Caco-2 (cell line): ENCODE data around the gene C1QTNF8. TPM values are rescaled to one million over a fixed set of nuclear protein-coding genes. Genes with fewer than 3 reads are reported as not detected.

Experiments
- BruUV-seq: library from RNA; stranded (reverse); fragments of 400-500 nt; replicated peaks from 2 replicates; lab custom pipeline; 2021; lab: Mats Ljungman, UMichigan
- CTCF ChIA-PET: fragments of 300-600 bp; sonication (Branson Sonifier 250); formaldehyde crosslinking; loops from one replicate; lab custom pipeline; 2022; ENCODE audit warnings: antibody characterized with exemption; lab: Charles Lee
- POLR2A ChIA-PET: fragments of 300-600 bp; sonication (Branson Sonifier 250); formaldehyde crosslinking; loops from one replicate; lab custom pipeline; 2022; ENCODE audit warnings: antibody characterized with exemption; lab: Charles Lee
- DNase-seq, 2 experiments: peaks; one replicate each; pipeline versions ENCODE4 v3.0.0 to v3.0.0-alpha.2; 2020 to 2022
- H3K27me3 ChIP-seq: replicated peaks from 2 replicates; pipeline ENCODE4 v1.6.0; 2011; ENCODE audit warnings: low read length; ENCODE audit not compliant: control insufficient read depth, insufficient read depth
- H3K36me3 ChIP-seq: 2 replicates; pipeline ENCODE4 v1.5.1; 2011; ENCODE audit warnings: low read length; ENCODE audit not compliant: control insufficient read depth, insufficient read depth
- H3K4me1 ChIP-seq: fragments of 250-450 bp; sonication (Bioruptor Pico); 2 replicates; pipeline ENCODE4 v1.5.1; 2020; ENCODE audit warnings: mild to moderate bottlenecking
- H3K4me3 ChIP-seq: 2 replicates; pipeline ENCODE4 v1.5.1; 2011; ENCODE audit warnings: low read depth, mild to moderate bottlenecking, control low read depth, low read length
- H3K9me3 ChIP-seq: fragments of 250-450 bp; sonication (Bioruptor Pico); 2 replicates; pipeline ENCODE4 v1.5.1; 2020; ENCODE audit warnings: mild to moderate bottlenecking, moderate library complexity
- H3K27ac Mint-ChIP-seq: one replicate; pipeline ENCODE4 v1.8.0; 2022; ENCODE audit warnings: mixed read lengths; ENCODE audit not compliant: unreplicated experiment
- H3K27me3 Mint-ChIP-seq: one replicate; pipeline ENCODE4 v1.8.0; 2022; ENCODE audit warnings: mixed read lengths; ENCODE audit not compliant: insufficient read depth, unreplicated experiment
- H3K36me3 Mint-ChIP-seq: one replicate; pipeline ENCODE4 v1.8.0; 2022; ENCODE audit warnings: mild to moderate bottlenecking, mixed read lengths; ENCODE audit not compliant: insufficient read depth, unreplicated experiment
- H3K4me1 Mint-ChIP-seq: one replicate; pipeline ENCODE4 v1.8.0; 2022; ENCODE audit warnings: low read depth, mixed read lengths; ENCODE audit not compliant: unreplicated experiment
- H3K4me3 Mint-ChIP-seq: one replicate; pipeline ENCODE4 v1.8.0; 2022; ENCODE audit warnings: mild to moderate bottlenecking, moderate library complexity, mixed read lengths; ENCODE audit not compliant: unreplicated experiment
- H3K9me3 Mint-ChIP-seq: one replicate; pipeline ENCODE4 v1.8.0; 2022; ENCODE audit warnings: mixed read lengths; ENCODE audit not compliant: unreplicated experiment
- intact Hi-C: fragments of 100-400 bp; cut with micrococcal nuclease; formaldehyde crosslinking; loops from one replicate; pipeline ENCODE4 v1.10.0; 2022; ENCODE audit not compliant: unreplicated experiment
- total RNA-seq: library from RNA; stranded (reverse); gene quantifications from 2 replicates; pipeline ENCODE4 v1.2.3, GENCODE V29; 2022
- TF ChIP-seq, protein P1 (sequence below), 2 experiments: fragments of 200-600 bp in 1 of 2; IDR thresholded peaks; 1 replicate in 1 of 2; 2 replicates in 1 of 2; pipeline versions ENCODE4 v1.5.1 to v1.8.0; 2011 to 2022; ENCODE audit warnings: antibody characterized with exemption in 1 of 2, control low read depth in 1 of 2, inconsistent platforms in 1 of 2, low read depth in 1 of 2, low read length in 1 of 2, mild to moderate bottlenecking in 1 of 2, moderate library complexity in 1 of 2; ENCODE audit not compliant: insufficient read depth in 1 of 2, severe bottlenecking in 1 of 2, unreplicated experiment in 1 of 2

C1QTNF8 gene
- total RNA-seq, 1 experiment from 2014 or later = not detected

DNA sequence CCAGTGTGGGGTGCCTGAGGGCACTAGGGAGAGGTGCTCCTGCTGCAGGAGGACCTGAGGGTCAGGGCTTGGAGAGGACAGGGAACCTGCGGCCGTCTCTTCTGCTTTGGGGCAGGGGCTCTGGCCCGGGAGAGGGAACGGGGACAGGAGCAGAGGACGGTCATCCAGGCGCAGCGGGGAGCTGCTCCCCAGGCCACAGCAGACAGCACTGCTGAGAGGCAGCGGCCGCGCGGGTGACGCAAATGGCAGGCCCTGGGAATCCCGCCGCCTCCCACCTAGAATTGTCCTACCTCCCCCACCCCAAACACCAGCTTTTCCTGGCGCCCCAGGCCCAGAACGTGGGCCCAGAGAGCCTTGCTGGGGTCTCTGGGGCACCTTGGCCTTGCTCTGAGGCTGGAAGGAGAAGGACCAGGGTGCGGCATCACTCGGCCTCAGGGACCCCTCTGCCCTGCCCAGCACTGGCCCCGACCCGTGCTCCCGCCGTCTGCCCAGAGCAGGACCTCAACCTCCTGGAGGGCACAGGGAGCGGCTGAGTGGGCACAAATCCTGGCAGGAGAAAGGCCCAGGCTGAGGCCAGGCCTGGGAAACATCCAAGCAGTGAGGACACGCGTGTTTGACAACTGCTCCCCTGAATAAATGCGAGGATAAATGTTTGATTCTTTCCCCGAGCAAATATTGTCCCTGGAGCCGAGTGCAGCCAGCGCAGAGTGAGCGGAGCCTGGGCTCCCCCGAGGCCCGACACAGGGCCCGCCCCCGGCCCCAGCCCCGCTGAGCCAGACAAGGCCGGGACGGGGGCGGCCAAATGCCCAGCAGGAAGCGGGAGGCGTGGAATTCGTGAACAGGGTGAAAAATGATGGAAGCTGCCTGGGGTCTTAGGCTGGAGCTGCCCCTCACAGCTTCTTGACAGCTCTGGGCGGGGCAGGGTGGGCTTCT lies 15.0 kb downstream of the C1QTNF8 start:
- Histone ChIP-seq H3K27me3 (no peaks in the 10 kb centered on the region), H3K36me3 (no peaks in the 10 kb centered on the region), H3K9me3 (peaks cover 3% of the 10 kb centered on the region; the same call in 1 of the 2 replicates), H3K4me3 (no peak overlapping the region), H3K4me1 (peaks cover 25% of the 10 kb centered on the region)
- intact Hi-C loops = no loop called here
- no peaks in the 10 kb centered on the region for H3K27me3 Mint-ChIP-seq
- H3K36me3 Mint-ChIP-seq = no peaks in the 10 kb centered on the region
- POLR2A ChIA-PET = no interaction called here
- H3K4me3 Mint-ChIP-seq = no peak overlapping the region
- DNase-seq = no peak
- TF ChIP-seq, protein P1, sequence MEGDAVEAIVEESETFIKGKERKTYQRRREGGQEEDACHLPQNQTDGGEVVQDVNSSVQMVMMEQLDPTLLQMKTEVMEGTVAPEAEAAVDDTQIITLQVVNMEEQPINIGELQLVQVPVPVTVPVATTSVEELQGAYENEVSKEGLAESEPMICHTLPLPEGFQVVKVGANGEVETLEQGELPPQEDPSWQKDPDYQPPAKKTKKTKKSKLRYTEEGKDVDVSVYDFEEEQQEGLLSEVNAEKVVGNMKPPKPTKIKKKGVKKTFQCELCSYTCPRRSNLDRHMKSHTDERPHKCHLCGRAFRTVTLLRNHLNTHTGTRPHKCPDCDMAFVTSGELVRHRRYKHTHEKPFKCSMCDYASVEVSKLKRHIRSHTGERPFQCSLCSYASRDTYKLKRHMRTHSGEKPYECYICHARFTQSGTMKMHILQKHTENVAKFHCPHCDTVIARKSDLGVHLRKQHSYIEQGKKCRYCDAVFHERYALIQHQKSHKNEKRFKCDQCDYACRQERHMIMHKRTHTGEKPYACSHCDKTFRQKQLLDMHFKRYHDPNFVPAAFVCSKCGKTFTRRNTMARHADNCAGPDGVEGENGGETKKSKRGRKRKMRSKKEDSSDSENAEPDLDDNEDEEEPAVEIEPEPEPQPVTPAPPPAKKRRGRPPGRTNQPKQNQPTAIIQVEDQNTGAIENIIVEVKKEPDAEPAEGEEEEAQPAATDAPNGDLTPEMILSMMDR (IDR thresholded peaks at IDR 0.05; ENCODE audit: insufficient read depth in 1 of 2, low read depth in 1 of 2, low read length in 1 of 2, severe bottlenecking in 1 of 2, unreplicated experiment in 1 of 2) = no peak
- H3K4me1 Mint-ChIP-seq = peaks cover 11% of the 10 kb centered on the region
- no peak overlapping the region for H3K27ac Mint-ChIP-seq
- BruUV-seq = no TSS peak
- H3K9me3 Mint-ChIP-seq = peaks cover 9% of the 10 kb centered on the region
- CTCF ChIA-PET = no interaction called here

DNA sequence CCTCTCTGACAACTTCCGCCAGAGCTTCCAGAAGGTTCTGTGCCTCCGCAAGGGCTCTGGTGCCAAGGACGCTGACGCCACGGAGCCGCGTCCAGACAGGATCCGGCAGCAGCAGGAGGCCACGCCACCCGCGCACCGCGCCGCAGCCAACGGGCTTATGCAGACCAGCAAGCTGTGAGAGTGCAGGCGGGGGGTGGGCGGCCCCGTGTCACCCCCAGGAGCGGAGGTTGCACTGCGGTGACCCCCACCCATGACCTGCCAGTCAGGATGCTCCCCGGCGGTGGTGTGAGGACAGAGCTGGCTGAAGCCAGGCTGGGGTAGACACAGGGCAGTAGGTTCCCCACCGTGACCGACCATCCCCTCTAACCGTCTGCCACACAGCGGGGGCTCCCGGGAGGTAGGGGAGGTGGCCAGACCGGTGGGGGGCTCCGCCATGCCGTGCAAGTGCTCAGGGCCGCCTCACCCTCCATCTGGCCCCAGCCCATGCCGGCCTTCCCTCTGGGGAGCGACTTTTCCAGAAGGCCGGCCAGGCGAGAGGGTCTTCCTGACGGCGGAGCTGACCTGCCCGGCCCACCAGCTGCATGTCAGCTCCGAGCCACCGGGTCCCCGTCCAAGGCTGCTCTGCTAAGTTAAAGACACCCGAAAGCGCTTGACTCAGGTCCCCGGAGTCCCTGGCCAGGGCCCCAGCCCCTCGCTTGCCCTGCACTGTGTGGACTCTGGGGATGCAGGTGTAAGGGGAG lies 16.1 kb downstream of the C1QTNF8 start:
- TF ChIP-seq, protein P1 (IDR thresholded peaks at IDR 0.05; ENCODE audit: insufficient read depth in 1 of 2, low read depth in 1 of 2, low read length in 1 of 2, severe bottlenecking in 1 of 2, unreplicated experiment in 1 of 2) = no peak
- no peak overlapping the region for H3K27ac Mint-ChIP-seq
- H3K27me3 ChIP-seq = no peaks in the 10 kb centered on the region
- no peak overlapping the region for H3K4me3 Mint-ChIP-seq
- no peaks in the 10 kb centered on the region for H3K27me3 Mint-ChIP-seq
- no peak for DNase-seq
- no peaks in the 10 kb centered on the region for H3K36me3 ChIP-seq
- H3K4me1 ChIP-seq = peaks cover 25% of the 10 kb centered on the region
- POLR2A ChIA-PET = no interaction called here
- H3K36me3 Mint-ChIP-seq = no peaks in the 10 kb centered on the region
- no peak overlapping the region for H3K4me3 ChIP-seq
- intact Hi-C loops = no loop called here
- CTCF ChIA-PET = no interaction called here
- no peaks in the 10 kb centered on the region for H3K9me3 Mint-ChIP-seq
- peaks cover 2% of the 10 kb centered on the region; the same call in 1 of the 2 replicates for H3K9me3 ChIP-seq
- no TSS peak for BruUV-seq
- peaks cover 11% of the 10 kb centered on the region for H3K4me1 Mint-ChIP-seq

DNA sequence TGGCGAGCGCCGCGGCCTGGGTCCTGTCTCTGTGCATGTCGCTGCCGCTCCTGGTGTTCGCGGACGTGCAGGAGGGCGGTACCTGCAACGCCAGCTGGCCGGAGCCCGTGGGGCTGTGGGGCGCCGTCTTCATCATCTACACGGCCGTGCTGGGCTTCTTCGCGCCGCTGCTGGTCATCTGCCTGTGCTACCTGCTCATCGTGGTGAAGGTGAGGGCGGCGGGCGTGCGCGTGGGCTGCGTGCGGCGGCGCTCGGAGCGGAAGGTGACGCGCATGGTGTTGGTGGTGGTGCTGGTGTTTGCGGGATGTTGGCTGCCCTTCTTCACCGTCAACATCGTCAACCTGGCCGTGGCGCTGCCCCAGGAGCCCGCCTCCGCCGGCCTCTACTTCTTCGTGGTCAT lies 16.7 kb downstream of the C1QTNF8 start:
- no peak for DNase-seq
- BruUV-seq = no TSS peak
- TF ChIP-seq, protein P1 (IDR thresholded peaks at IDR 0.05; ENCODE audit: insufficient read depth in 1 of 2, low read depth in 1 of 2, low read length in 1 of 2, severe bottlenecking in 1 of 2, unreplicated experiment in 1 of 2) = no peak
- no peak overlapping the region for H3K4me3 Mint-ChIP-seq
- no peaks in the 10 kb centered on the region for H3K9me3 ChIP-seq
- H3K27ac Mint-ChIP-seq = no peak overlapping the region
- peaks cover 11% of the 10 kb centered on the region for H3K4me1 Mint-ChIP-seq
- H3K4me1 ChIP-seq = peaks cover 25% of the 10 kb centered on the region
- no peaks in the 10 kb centered on the region for H3K27me3 ChIP-seq
- H3K9me3 Mint-ChIP-seq = no peaks in the 10 kb centered on the region
- H3K4me3 ChIP-seq = no peak overlapping the region
- H3K36me3 Mint-ChIP-seq = no peaks in the 10 kb centered on the region
- H3K36me3 ChIP-seq = no peaks in the 10 kb centered on the region
- CTCF ChIA-PET = no interaction called here
- intact Hi-C loops = no loop called here
- POLR2A ChIA-PET = no interaction called here
- no peaks in the 10 kb centered on the region for H3K27me3 Mint-ChIP-seq
